DMS53 treated with DMSO at 0.1 percent for 48 hours (cell line): Measurements from ENCODE around the gene PYGB.
A peak's percentile ranks its signal among the peaks of the same experiment; 100 is the strongest.
"Not testable (repeated sequence)": the region's sequence is repeated elsewhere in the genome, so short reads cannot be mapped to it uniquely, and the experiment has no call there.

Source experiments
- DNase-seq: peaks from one replicate; lab custom pipeline; 2025; ENCODE audit not compliant: unreplicated experiment; lab: John Stamatoyannopoulos, UW

Gene PYGB

DNA sequence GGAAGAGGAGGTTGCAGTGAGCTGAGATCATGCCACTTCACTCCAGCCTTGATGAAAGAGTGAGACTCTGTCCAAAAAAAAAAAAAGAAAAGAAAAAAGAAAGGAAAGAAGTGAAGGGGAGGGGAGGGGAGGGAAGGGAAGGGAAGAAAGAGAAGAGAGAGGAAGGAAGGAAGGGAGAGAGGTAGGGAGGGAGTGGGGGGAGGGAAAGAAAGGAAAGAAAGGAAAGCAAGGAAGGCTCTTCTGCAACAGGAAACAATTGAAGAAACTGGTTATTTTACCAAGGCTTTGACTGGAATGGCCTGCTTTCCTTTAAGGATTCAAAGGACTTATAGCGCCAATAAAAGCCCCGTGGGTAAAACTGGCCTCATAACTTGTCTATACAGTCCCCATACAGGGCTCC is 78.1 kb downstream of the PYGB start:
- DNase-seq, result no peak

DNA sequence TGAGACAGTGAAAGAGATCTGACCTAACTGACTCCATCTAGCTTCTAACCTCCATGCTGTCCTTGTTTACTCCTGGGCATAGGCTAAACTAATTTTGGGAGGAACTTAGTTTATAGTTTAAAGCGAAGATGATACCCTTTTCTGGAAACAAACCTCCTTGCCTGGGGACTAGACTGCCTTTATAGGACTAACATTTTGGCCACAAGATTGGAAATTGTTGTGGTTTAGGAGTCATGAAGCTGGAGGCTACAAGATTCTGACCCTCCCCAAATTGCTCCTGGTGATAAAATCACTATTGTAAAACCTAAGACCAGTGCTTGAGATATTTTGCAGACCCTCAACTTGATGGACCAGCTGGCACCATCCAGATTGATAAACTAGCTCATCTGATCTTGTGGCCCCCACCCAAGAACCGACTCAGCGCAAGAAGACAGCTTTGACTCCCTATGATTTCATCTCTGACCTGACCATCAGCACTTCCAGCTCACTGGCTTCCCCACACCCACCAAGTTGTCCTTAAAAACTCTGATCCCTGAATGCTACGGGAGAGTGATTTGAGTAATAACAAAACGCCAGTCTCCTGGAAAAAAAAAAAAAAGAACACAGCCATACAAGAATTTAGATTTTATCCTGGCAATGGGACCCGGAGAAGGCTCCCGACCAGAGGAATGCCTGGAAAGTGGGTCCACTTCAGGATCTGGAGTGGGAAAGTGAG is 79.8 kb downstream of the PYGB start:
- DNase-seq, result no peak

DNA sequence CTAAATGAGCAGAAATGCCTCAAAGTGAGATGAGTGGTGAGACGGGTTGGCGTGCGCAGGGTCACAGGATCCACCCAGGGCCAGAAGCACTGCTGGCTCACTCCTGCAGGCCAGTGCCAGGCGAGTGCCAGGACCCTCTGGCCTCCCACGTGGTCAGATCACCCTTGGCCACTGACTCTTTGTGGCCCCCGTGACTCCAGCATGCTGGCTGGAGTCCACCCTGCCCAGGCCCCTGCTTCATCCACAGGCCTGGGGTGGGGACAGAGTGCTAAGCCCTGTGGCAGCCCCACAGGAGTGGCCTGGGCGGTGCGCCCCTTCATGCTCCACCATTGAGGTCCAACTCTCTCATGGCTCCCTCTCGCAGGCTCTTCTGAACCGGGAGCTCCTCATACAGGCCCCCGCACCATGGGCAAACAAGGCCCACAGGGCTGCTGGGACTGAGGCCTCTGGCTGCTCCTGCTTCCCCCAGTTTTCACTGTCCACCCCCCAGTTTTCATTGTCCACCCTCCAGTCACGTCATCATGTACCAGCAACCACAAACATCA is 81.1 kb downstream of the PYGB start:
- DNase-seq, result no peak

DNA sequence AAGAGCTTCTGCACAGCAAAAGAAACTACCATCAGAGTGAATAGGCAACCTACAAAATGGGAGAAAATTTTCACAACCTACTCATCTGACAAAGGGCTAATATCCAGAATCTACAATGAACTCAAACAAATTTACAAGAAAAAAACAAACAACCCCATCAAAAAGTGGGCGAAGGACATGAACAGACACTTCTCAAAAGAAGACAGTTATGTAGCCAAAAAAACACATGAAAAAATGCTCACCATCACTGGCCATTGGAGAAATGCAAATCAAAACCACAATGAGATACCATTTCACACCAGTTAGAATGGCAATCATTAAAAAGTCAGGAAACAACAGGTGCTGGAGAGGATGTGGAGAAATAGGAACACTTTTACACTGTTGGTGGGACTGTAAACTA is 87.1 kb downstream of the PYGB start:
- not testable (repeated sequence) for DNase-seq

GRCh38 chr20:25336561-25337422 is 88.9 kb downstream of the PYGB start:
- no peak for DNase-seq

DNA sequence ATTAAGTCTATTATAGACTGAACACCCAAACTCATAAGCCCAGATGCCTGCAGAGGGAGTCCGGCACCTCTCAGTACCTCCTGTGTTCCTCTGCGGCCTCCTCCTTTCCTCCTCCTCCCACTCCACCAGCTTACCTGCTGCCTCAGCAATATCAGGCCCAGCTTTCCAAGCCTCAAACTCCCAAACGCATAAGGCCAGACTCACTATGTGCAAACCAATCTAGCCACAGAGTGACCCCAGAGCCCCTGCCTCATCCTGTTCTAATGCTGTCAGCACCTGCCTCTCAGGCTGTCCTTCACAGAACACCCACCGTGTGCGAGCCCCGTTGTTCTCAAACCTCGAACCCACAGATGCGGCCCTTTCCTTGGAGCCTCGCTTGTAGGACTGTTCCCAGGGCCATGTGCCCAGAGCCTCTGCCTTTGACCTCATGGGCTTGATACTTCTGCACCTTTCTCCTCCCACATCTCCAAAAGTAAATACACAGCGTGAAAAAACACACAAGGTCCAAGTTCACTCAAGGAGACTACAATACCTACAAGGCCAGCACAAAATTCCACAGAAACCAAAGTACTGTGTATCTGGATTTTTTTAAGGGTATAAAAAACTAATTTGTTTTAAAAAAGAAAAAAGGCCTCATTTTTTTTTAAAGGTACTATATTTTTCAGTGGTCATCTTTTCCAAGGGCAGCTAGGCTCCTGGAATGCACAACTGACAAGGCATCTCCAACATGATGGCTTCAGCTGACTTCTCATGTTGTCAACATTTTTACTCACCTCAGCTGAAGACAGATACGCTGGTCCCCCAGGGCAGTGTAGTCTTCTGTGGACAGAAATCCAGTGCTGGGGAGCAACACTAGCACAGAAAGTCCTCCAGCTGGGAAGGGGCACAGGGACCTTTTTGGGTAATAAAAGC is 90.5 kb downstream of the PYGB start:
- DNase-seq, result no peak

DNA sequence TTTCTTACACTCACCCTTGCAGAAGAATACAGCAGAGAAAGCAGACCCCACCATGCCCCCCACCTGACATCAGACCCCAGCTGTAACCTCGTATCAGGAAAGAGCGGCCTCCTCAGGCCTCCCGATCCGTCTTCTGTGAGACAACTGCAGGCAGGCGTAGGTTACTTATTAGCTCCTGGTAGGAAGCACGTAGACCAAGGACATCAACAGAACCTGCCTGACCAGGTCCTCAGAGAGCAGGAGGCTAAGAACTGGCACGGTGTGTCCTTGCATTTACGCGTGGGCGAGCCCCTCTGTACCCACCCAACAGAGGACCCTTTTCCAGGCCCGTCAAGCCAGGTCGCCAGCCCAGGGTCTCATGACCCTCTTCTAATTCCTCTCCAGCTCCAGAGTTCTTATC is 91.7 kb downstream of the PYGB start:
- peak; percentile 78 for DNase-seq

- DNase-seq, result peak; percentile 12
Measured at GRCh38 chr20:25340380-25340779, 92.5 kb downstream of the PYGB start.

DNA sequence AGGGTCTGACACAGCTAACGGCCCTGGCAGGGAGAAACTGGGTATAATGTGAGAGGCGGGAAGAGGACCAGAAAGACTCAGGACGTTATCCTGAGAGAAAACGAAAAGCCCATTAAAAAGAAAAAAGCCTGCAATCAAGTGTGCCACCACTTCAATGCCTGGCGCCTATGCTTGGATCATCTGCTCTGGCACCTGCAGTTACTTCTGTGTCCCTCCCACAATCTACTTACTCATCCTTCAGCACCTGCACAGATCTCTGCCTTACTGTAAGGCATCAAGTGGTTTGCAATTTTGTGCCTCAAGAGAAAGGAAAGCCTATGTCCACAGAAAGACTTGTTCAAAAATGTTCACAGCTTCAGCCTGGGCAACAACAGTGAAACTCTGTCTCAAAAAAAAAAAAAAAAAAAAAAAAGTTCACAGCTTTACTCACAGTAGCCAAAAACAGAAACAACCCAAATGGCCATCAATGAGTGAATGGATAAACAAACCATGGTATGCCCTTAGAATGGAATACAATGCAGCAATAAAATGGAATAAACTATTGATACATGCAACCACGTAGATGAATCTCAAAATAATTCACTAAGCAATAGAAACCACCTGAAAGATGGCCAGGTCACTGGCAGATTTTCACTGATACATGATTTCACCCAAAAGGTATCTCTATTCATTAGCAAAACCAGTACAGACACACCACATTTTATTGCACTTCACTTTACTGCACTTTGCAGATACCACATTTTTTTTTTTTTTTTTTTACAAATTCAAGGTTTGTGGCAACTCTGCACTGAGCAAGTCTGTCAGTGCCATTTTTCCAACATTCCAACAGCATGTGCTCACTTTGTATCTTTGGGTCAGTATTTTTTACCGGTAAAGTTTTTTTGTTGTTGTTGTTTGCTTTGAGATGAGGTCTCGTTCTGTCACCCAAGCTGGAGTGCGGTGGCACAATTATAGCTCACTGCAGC is 94.1 kb downstream of the PYGB start:
- peak; percentile 91 for DNase-seq

- DNase-seq, result no peak
Measured at GRCh38 chr20:25344634-25345033, 96.7 kb downstream of the PYGB start.

DNA sequence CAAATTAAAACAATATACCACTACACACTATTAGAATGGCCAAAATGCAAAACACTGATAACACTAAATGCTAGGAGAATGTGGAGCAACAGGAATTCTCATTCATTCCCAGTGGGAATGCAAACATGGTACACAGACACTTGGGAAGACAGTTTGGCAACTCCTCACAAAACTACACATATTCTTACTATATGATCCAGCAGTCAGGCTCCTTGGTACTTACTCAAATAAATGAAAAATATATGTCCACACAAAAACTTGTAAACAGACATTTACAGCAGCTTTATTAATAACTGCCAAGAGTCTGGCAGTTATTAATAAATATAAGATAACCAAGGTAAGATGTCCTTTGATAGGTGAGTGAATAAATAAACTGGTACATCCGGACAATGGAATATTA is 97.8 kb downstream of the PYGB start:
- no peak for DNase-seq

DNA sequence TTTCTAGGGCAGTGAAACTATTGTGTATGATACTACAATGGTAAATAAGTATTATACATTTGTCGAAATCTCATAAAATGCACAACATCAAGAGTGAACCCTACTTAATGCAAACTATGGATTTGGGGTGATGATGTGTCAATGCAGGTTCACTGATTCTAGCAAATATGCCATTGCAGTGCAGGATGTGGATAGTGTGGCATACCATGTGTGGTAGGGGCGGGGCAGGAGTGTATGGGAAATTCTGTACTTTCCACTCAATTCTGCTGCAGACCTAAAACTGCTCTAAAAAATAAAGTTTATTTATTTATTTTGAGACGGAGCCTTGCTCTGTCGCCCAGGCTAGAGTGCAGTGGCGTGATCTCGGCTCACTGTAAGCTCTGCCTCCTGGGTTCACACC is 98.5 kb downstream of the PYGB start:
- no peak for DNase-seq
